GM18508 (cell line): Measurements from ENCODE around the gene B4GALT2.

Source experiments
- ATAC-seq: cut with Tn5 transposase; IDR thresholded peaks from one replicate; pipeline ENCODE4 v1.9.1; 2021; ENCODE audit warnings: moderate number of reproducible peaks; ENCODE audit not compliant: insufficient read depth, unreplicated experiment

B4GALT2 gene

DNA sequence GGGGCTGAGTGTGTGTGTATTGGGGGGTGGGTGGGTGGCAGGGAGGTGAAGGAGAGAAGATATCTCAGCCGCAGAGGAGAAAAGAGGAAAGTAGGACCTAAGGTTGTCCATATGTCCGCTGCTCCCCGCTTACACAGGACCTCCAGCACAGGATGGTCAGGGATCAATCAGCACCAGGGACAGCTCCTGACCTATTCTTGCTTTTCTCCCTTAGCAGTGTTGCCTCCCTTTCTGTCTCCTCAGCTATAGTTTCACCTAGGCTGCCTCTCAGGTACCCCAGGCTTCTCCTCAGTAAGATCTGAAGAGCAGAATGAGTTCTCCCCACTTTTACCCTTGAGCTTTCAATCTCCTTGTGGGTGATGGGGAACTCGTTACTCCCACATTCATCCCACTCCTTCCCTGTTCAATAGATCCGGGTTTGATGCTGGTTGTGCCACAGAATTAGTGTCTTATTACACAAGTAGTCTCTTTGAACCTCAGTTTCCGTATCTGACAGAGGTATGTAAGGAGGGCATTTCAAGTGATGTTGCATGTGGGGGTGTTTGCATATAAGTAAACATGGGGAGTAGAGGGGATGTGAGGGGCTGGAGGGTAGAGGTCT, 10.6 kb upstream of the B4GALT2 start:
- no peak for ATAC-seq

DNA sequence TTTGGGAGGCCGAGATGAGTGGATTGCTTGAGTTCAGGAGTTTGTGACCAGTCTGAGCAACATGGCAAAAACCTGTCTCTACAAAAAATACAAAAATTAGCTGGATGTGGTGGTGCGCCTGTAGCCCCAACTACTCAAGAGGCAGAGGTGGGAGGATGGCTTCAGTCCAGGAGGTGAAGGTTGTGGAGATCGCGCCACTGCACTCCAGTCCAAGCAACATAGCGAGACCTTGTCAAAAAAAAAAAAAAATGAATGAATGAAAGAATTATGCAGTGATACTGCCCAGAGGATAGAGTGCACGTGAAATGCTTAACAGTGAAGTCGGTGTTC, 9.6 kb upstream of the B4GALT2 start:
- ATAC-seq, result no peak

- peak; percentile 42 for ATAC-seq
Measured at GRCh38 chr1:43969746-43970466, 9.1 kb upstream of the B4GALT2 start, which contains the start of gene DPH2. TSS of gene DPH2 (plus strand) at chr1:43970010. CDS start at chr1:43970176, 166 bp downstream.

- ATAC-seq, result no peak
Measured at GRCh38 chr1:43970502-43970901, 8.5 kb upstream of the B4GALT2 start.

- ATAC-seq, result no peak
Measured at GRCh38 chr1:43970911-43971310, 8.1 kb upstream of the B4GALT2 start.

- ATAC-seq, result no peak
Measured at GRCh38 chr1:43971336-43971980, 7.6 kb upstream of the B4GALT2 start.

DNA sequence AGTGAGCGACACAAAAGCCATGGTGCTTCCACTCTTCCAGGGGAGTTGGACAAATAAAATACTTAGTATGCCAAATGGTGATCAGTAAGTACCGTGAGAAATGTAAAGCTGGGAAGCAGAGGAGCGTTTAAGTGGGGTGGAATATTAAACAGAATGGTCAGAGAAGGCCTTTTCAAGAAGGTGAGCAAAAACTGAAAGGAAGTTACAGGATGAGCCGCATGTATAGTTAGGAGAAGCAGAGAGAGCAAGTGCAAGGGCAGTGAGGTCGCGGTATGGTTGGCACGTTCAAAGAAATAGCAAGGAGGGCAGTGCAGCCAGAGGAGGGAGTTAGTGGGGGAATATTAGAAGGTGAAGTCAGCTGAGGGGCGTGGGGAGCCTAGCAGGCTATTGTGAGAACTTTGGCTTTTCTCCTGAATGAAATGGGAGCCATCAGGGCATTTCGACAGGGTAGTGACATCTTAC, 5.0 kb upstream of the B4GALT2 start:
- no peak for ATAC-seq

GRCh38 chr1:43974443-43975248, 4.4 kb upstream of the B4GALT2 start, which contains the start of gene ATP6V0B:
TSS of gene ATP6V0B (plus strand) at chr1:43974960. CDS start at chr1:43975041, 81 bp downstream.
- ATAC-seq, result no peak

- ATAC-seq, result no peak
Measured at GRCh38 chr1:43975249-43975961, 3.6 kb upstream of the B4GALT2 start.

DNA sequence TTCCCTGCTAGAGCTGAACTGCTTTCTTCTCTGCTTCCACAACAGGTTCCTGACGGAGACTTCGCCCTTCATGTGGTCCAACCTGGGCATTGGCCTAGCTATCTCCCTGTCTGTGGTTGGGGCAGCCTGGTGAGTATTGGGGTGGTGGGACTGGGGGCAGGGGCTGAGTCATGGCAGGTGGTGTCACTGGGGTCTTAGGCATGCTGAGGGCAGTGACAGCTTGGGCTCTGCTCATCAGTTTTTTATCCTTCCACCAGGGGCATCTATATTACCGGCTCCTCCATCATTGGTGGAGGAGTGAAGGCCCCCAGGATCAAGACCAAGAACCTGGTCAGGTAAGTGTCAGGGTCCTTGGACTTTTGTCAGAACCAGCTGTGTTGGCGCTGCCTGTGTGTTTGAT, 3.0 kb upstream of the B4GALT2 start:
- ATAC-seq, result no peak

DNA sequence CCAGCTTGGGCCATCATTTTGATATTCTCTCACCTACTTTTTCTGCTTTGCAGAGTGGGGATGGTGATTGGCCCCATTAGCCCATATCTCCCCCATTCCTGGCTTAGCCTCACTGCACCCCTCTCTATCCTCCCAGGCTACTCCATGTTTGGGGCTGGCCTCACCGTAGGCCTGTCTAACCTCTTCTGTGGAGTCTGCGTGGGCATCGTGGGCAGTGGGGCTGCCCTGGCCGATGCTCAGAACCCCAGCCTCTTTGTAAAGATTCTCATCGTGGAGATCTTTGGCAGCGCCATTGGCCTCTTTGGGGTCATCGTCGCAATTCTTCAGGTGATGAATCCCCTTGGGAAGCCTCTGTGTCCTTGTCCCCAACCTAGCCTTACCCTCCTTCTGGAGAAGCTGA, 2.1 kb upstream of the B4GALT2 start:
- no peak for ATAC-seq

DNA sequence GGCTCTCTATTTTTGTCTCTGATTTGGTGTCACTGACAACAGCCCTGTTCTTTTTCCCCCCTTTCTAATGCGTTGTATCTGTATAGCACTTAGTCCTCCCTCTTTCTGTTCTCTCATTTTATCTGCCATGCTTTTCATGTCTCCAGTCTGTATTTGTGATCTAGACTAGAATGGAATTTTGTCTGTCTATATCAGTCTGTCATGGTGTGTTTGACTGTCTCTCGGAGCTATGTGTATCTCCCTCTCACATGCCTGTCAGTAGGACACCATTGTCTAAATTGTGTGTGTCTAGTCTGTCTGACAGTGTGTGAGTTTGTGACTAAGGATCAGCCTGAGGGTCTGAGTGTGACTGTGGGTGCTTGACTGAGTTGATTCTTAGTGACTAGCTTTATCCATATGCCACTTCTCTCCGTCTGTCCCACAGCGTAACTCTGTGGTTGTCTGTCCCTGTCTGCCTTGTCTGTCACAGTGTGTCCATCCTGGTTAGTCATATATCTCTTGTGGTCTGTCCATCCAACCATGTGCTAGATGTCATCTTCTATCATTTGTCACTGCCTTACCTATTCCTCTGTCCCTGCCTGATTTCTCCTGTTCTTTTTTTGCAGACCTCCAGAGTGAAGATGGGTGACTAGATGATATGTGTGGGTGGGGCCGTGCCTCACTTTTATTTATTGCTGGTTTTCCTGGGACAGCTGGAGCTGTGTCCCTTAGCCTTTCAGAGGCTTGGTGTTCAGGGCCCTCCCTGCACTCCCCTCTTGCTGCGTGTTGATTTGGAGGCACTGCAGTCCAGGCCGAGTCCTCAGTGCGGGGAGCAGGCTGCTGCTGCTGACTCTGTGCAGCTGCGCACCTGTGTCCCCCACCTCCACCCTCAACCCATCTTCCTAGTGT, 1.4 kb upstream of the B4GALT2 start:
- no peak for ATAC-seq

GRCh38 chr1:43978264-43978550, 803 bp upstream of the B4GALT2 start:
- ATAC-seq, result no peak

- ATAC-seq, result no peak
Measured at GRCh38 chr1:43979261-43979527, 184 bp downstream of the B4GALT2 start.

DNA sequence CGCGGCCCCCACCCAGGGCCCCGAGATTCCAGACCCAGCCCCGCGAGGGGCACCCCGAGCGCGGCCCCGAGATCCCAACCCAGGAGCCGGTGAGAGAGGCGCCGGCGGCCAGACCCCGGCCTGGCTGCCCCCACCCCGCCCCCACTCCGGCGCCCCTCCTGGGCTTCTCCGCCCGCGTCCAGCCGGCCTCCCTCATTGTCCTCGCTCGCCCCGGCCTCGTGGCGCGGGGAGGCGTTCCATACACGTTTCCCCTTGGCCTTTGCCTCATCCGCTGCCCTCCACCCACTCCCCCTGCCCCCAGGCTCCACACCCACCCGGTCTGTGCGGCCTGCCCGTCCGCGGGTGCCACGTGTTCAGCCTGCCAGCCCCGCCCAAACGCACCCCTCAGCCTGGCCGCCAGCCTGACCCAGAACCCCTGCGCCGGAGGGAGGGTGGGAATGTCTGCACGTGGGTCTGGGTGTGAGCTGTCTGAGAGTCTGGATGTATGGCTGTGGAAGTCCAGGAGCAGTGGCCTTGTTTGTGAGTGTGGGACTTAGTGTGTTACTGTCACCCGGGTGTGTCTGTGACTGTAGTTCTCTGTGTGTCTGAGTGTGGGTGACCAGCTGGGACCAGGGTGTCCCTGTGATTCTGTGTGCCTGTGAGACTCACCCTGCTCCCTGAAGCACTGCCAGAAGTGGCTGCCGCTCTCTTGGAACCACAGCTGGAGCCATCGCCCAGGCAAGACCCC, 681 bp downstream of the B4GALT2 start:
- ATAC-seq, result no peak

- ATAC-seq, result no peak
Measured at GRCh38 chr1:43980255-43981134, 1.5 kb downstream of the B4GALT2 start.

GRCh38 chr1:43981135-43981491, 2.1 kb downstream of the B4GALT2 start:
- no peak for ATAC-seq

DNA sequence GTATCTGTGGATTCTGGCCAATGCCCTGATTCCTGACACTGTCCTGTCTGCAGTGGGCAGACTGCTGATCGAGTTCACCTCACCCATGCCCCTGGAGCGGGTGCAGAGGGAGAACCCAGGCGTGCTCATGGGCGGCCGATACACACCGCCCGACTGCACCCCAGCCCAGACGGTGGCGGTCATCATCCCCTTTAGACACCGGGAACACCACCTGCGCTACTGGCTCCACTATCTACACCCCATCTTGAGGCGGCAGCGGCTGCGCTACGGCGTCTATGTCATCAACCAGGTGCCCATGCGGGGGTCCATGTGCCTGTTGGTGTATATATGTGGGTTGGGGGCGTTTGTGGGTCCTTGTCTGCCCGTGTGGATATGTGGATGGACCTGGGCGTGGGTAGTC, 2.6 kb downstream of the B4GALT2 start:
- no peak for ATAC-seq
